GM18867 (cell line): ENCODE data around the gene BCAS3.

Experiments used
- ATAC-seq: cut with Tn5 transposase; IDR thresholded peaks from one replicate; pipeline ENCODE4 v1.9.1; 2021; ENCODE audit warnings: mild to moderate bottlenecking, moderate library complexity; ENCODE audit not compliant: unreplicated experiment

The BCAS3 gene

DNA sequence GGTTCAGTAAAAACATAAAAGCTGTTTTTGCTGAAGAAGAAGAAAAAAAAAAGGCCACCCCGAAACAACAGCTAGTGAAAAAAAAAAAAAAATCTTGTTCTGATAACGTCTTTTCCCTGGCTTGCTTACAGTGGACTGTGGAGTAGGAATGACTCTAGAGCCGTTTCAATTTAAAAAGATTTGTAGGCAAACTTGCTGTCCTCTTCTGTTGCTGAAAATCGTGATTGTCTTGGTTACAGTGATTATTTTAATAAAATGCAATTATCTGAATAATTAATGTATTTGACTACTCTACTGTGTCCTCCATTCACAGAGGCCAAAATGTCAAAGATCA, 531.4 kb downstream of the BCAS3 start:
- ATAC-seq, result no peak

DNA sequence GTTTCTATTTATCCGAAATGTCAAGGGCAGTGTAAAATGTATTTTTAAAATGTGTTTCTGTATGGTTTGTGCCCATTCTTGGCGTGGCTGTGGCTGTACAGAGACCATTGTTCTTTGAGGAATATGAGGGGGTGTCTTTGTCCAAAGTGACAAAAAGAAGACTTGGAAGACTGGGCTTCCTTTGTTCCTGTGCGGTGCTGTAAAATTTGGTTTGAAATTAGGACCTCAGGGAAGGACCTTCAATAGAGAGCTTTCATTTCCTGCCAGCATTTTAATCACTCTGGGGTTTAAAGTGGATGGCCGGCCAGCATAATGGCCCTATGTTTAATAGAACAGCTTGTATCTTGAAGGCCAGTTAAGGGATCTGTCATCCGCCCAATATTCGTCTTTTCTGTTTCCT, 531.9 kb downstream of the BCAS3 start:
- no peak for ATAC-seq

DNA sequence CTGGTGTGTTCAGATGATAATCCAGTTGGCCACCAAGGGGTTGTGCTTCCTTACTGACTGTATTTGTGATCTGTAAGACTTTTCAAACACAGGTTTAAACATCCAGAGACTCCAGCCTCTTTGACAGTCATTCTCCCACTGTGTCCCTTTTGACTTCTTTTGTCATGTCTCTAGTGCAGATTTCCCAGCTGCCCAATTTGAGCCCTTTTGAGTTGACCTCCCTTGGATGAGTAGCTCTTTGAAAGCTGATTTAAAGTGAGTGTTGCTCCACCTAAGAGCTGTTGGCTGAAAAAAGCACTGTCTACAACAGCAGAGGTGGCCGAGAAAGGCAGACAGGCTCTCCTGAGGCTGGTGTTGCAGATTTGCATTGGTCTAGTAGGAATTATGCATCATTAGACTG, 533.6 kb downstream of the BCAS3 start:
- no peak for ATAC-seq

DNA sequence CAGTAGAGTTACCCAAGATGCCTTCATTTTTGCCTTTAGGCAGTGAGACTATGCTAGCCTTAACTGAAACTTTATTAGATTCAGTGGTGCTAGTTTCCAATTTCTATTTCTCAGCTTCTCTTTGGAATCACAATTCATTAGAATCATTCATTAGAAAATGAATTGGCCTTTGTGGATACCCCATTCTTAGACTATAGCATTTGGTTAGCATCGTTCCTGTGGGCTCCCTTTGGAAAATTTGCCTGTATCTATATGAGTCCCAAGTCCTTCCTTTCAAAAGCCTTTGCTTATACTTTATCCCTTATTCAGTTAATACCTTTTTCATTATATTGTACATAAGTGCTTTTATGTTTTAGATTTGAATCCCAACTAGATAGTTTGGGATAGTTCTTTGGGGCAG, 535.0 kb downstream of the BCAS3 start:
- no peak for ATAC-seq

DNA sequence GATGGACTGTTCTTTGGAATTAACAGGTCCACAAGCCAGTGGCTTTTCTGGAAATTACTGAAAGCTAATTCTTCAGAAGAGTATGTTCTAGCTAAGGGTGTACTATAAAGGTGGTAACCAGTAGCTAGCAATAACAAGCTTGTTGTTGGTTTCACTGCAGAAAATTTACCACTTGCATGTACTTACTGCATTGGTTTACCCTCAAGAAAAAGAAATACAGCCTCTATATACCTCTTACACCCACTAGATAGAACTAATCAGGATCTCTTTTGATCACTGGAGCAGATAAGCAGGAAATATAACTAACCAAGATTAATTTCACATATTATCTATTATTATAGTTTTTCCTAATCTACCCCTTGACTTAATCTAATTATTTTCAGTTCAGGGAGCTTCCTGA, 537.1 kb downstream of the BCAS3 start:
- ATAC-seq, result no peak

DNA sequence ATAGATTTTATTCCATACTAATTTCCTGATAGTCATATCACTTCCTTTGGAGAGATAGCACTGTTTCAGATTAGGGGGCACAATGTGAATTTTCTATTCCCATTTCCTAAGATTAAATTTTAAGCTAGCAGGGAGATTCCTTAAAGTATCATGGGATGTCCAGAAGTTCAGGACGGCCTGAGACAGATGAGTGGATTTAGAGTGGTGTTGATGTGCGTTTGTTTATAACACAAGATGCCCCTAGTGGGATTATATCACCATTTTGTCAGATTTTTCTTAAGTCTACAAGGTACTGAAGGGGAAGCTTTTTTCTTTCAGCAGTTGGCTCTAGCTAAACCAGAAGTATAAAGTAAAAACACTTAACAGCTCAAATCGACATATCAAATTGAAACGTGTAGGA, 538.4 kb downstream of the BCAS3 start:
- no peak for ATAC-seq

DNA sequence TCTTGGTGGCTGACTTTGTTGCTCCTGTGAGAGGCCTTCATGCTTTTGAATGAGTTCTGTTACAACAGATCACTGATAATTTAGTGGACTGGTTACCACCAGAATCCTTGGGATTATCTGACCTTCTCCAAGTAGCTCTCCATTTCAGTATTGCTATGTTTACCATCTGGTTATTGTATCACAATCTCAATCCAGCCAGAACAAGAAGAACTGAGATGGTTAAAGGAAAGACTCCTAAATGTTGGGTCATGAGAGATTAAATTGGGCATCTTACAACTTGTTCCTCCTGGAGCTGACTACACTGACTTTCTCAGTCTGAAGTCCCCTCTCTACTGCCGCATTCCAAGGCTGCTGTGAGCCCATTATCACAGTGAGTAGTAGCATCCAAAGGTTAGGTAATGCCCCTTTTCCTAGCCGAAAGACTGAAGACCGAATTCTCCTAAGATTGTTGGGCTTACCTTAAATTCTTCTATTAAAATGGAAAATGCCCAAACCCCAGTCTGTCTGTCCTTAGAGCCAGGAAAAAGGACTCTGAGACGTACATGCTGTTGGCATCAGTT, 540.3 kb downstream of the BCAS3 start:
- no peak for ATAC-seq

DNA sequence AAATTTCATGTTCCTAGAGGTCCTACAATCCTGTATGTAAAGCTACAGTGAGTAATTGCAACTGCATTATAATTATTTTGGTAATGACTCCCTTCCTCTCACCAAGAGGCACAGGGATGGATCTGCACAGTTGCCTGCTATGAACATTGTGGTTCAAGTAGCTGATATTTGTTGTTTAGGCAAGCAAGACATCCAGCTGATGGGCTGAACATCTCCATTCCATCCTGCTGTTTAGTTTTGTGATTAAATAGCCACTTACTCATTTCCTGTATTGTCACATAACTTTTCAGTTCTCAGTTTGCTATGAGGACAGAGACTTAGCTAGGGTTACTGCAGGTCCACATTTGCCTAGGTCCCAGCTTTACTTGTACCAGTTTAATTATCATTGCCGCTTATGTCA, 540.8 kb downstream of the BCAS3 start:
- no peak for ATAC-seq

DNA sequence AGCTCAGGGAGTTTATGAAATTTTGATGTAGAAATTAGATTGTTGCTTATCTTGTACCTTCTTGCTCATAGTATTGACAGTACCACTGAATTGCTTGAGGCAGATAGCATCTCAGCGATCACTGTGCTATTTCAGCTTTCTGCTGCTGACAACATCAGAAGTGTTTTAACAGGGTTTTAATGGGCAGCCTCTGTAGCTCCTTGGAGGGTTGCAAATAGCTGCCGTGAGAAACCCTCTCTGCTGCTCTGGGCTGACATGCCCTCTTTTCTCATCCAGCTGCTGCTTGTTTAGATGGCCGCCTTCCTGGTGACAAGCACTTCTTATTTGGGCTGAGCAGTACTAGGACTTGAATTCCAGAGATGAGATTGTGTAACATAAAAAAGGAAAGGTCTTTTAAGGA, 541.8 kb downstream of the BCAS3 start:
- no peak for ATAC-seq

DNA sequence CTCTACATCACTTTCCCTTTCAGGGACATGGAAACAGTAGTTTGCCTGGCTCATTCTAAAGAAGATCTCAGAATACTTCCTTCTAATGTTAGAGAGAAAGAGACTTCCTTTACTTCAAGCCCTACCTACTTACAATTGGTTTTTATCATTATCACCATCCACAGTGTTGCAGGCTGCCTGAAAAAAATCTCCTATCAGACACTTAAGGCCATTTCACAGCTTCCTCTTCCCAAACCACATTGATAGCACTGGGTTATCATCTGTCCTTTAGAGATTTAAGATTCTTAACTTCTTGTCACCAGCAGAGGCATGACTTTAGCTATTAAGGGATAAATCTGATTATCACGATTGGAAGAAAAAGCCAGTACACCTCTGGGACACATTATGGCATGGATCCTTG, 543.5 kb downstream of the BCAS3 start:
- no peak for ATAC-seq

DNA sequence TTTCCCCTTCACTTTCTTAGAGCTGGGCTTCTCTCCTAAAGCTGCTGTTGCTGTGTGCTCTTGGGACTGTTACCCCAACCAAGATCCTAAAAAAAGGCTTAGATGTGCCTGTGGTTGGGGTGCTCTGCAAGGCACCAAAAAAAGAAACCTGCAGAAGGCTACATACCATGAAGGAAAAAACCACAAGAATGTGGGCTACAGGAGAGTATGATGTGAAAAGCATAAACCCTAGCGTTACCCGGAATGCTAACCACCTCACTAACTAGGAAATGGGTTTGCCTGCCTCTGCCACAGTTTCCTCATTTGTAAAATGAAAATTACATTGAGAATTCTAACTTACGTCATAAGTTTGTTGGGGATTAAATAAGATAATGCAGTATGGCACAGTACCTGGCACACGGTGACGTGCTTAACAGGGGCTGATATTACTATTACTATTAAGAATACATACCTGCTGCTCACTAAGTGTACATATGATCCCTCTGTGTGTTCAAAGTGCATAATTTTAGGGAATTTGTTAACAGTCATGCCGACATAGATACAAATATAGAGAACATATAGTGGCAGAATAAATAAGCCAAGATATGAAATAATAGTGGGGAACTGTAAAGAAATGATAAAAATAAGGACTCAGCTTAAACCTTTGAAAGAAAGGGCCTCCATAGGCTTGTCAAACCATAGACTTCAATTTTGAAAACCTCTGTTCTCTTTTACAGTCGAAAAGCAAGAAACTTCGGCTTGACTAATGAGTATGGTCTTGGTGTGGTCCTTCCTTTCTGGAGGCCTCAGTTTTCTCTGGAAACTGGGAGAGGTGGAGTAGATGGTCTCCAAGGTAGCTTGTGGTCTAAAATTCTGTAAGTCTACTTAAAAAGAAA, 544.2 kb downstream of the BCAS3 start:
- no peak for ATAC-seq

DNA sequence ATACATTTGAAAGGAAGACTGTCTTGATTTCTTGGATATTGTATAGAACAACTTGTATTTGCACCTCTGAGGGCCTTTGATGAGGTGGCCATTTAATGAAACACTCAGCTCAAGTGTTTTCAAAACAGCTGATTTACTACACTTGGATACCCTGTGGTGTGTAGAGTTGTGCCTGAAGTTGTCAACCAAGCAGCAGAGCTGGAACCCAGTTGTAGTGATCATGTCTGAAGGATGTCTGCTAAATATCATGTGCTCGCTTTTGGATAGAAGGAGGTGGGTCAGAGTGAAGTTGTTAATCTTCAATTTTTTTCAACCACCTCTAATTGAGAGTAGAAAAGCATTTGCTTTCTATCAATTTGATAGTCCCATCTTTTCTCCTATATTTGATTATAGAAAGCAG, 546.1 kb downstream of the BCAS3 start:
- no peak for ATAC-seq

DNA sequence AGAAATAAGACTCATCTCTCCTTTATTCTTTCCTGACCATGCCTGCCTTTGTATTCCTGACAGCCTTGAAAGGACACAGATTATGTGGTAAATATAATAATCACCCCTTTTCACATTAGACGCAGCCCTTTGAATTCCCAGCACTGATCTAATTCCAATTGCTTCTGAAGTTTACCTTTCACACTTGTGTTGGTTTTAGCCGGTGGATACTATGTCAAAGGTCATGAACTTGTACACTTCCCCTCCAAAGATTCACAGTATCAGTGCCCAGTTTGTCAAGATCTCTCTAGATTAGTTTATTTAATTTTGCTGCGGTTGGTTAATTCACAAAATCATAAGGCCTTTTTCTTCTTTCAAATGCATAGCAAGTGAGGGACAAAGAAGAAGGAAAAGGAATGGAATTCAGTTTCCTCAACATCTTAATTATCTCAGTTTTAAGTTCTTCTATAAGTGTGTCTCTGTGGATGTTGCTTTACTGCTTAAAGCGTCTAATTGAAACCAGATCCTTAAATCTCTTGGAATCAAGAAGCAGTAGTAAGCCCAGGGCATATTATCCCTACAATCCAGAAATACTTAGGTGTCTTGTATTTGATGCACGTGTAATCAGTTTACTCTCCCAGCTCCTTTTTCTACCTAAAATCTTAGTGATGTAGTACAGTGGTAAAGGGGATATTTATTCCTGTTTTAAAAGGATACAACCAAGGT, 547.7 kb downstream of the BCAS3 start:
- no peak for ATAC-seq

DNA sequence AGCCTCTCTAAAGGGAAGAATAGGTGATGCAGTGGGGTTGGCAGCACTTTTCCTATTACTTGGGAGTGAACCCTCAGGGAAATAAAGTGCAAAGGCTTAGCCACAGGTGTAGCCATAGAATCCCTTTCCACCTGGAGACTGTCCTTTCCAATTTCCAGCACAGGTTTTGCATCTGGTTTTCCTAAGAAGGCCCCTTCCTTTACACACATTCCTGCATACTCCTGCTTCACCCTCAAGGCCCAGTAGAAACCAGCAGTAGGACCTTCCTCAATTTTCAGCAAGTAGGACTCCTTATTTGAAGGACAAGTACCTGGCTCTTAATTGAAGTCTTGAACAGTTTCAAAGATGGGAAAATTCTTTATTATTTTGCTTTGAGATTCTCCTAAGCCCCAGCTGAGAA, 550.2 kb downstream of the BCAS3 start:
- no peak for ATAC-seq

DNA sequence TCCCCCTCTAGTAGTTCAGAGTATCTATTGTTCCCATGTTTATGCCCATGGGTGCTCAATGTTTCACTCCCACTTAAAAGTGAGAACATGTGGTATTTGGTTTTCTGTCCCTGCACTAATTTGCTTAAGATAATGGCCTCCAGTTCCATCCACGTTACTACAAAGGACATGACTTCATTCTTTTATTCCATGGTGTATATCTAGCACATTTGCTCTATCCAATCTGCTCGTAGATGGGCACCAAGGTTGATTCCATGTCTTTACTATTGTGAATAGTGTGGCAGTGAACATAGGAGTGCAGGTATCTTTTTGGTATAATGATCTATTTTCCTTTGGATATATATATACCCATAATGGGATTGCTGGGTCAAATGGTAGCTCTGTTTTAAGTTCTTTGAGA, 552.8 kb downstream of the BCAS3 start:
- no peak for ATAC-seq

DNA sequence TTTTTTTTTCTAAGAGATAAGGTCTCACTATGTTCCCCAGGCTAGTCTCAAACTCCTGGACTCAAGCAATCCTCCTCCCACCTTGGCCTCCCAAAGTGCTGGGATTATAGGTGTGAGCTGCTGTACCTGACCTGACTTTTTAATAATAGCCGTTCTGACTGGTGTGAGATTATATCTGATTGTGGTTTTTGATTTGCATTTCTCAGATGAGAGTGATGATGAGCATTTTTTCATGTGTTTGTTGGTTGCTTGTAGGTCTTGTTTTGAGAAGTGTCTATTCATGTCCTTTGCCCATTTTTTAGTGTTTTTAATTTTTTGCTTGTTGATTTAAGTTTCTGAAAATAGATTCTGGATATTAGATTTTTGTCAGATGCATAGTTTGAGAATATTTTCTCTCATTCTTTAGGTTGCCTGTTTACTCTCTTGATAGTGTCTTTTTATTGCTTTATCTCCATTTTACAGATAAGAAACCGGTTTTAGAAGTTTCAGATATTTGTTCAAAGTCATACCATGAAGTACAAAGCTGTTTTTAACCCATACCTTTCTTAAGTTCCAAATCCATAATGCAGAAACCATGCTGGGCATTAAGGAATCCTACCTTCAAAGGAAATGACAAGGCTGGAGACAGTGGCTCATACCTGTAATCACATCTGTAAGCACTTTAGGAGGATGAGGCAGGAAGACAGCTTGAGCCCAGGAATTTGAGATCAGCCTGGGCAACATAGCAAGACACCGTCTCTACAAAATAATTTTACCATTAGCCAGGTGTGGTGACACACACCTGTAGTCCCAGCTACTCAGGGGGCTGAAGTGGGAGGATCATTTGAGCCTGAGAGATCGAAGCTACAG, 553.5 kb downstream of the BCAS3 start:
- peak; percentile 54 for ATAC-seq

DNA sequence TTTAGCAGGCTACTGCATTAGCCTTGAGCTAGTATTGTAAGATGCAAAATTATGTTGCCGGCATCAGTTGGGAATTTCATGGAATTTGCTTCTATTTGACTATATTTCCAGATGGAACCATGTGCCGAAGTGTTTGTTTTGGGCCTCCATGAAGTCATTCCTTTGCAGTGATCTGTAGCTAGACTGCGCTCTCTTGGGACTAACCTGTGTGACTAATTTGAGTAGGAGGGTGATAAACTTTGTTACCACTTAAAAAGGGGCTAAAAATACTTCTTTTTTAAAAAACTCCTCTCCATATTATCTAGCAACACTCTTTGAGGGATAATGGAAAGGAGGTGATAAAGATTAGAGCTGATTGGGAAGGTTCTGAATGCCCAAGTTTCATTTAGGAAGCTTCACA, 555.2 kb downstream of the BCAS3 start:
- no peak for ATAC-seq

DNA sequence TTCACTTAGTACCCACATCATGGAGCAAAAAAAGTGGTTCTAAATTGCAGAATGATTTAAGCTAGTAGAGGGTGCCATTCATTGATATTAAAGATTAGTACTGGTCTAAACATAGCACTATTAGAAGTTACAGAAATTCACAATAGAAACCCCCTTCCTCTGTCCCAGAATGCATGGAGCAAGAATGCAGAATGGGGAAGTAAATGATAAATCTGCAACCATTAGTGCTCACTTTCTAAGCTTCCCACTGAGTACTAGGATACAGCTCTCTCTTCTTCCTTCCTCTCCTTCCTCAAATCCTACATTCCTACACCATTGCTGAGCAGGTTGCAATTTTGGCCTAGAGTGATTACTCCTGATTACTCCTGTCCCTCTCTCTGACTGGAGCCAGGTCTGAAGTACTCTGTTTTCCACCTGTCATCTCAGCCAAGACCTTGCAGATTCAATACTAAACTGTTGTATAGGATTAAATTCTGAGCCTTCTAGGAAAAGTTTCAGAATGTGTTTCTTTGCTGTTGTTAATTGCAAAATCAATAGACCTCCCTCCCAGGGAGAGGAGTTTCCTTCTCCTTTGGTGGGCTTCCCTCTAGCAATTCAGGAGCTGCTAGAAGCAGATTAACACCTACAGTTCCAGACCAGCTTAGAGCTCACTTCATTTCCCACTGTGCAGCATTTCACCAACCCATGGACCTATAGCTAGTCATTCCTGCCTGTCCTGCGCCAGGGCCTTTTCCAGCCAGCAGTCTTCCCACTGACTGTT, 556.5 kb downstream of the BCAS3 start:
- ATAC-seq, result no peak

DNA sequence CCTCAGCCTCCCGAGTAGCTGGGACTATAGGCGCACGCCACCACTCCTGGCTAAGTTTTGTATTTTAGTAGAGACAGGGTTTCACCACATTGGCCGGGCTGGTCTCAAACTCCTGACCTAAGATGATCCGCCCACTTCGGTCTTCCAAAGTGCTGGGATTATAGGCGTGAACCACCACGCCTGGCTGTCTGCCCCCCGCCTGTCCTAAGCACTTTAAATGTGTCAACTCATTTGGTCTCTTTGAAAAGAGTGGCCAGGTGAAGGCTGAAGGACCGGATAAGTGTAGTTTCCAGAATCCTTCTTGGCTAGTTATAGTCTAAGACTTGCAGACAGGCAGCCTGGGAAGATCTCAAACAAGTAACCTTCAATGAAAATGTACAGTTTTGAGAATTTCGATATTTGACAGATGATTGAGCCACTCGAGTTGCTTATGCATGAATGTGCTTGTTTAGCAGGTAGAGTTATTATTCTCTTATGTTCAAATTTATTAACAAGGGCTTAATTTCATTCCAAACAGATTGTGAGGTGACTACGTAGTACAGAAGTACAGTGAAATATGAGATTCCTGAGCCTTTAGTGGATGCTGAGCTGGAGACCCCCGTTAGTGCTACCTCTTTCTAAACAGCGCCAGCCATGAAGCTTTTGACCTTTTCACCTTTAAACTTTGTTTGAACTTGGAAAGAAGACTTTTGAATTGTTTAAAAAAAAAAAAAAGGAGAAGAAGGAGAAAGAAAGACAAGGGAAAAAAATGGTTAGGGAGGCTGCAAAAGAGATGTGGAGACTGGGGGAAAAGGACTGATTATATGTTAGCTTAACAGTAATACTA, 557.6 kb downstream of the BCAS3 start:
- no peak for ATAC-seq

DNA sequence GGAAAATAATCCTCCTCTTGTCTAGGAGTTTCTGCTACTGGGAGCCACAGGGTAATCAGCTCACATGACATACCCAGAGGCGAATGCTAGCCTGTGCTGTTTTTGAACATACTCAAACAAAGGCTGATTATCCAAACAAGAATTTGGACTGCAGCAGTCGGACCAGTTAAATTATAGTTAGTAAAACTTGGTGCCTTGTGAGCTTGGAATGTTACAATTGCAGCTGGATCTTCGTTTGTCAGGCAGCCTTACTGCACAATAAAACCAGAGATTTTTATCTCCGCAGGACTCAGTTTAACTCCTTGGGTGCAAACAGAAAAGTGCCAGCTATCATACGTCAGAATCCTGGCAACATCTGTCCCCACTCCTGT, 558.2 kb downstream of the BCAS3 start:
- no peak for ATAC-seq
